Liver (tissue), 9 donors: Measurements from ENCODE around the gene HTRA1. TPM values are rescaled to one million over a fixed set of nuclear protein-coding genes. Genes with fewer than 3 reads are reported as not detected.

Source experiments
- DNase-seq: peaks from one replicate; pipeline ENCODE4 v3.0.0-alpha.2; 2017; ENCODE audit warnings: low spot score
- H3K27ac ChIP-seq, 2 donors: one replicate each; pipeline ENCODE4 v1.7.0; 2013; ENCODE audit warnings: inconsistent platforms in 2 of 2, low read length in 2 of 2, control low read depth in 1 of 2, low read depth in 1 of 2, mild to moderate bottlenecking in 1 of 2
- H3K27me3 ChIP-seq, 4 donors: one replicate each; pipeline versions ENCODE4 v1.6.1 to v1.7.0; 2013; ENCODE audit warnings: low read length in 3 of 4, inconsistent platforms in 1 of 4, mild to moderate bottlenecking in 1 of 4, moderate library complexity in 1 of 4; ENCODE audit not compliant: control insufficient read depth in 4 of 4, insufficient read depth in 4 of 4
- H3K36me3 ChIP-seq, 4 donors: one replicate each; pipeline versions ENCODE4 v1.6.1 to v1.7.0; 2013; ENCODE audit warnings: low read length in 3 of 4, mild to moderate bottlenecking in 3 of 4, low read depth in 1 of 4, moderate library complexity in 1 of 4; ENCODE audit not compliant: control insufficient read depth in 4 of 4, insufficient read depth in 3 of 4
- H3K4me1 ChIP-seq, 4 donors: one replicate each; pipeline versions ENCODE4 v1.6.1 to v1.7.0; 2013; ENCODE audit warnings: low read length in 3 of 4, mild to moderate bottlenecking in 3 of 4, moderate library complexity in 1 of 4; ENCODE audit not compliant: control insufficient read depth in 4 of 4, insufficient read depth in 4 of 4
- H3K4me3 ChIP-seq, 3 donors: one replicate each; pipeline versions ENCODE4 v1.6.1 to v1.7.0; 2013; ENCODE audit warnings: low read length in 3 of 3, control low read depth in 1 of 3, low read depth in 1 of 3, mild to moderate bottlenecking in 1 of 3
- H3K9ac ChIP-seq, 2 donors: one replicate each; pipeline ENCODE4 v1.7.0; 2013; ENCODE audit warnings: low read length in 2 of 2, mild to moderate bottlenecking in 2 of 2, moderate library complexity in 2 of 2, control low read depth in 1 of 2, low read depth in 1 of 2
- H3K9me3 ChIP-seq, 4 donors: one replicate each; pipeline versions ENCODE4 v1.6.1 to v1.7.0; 2013; ENCODE audit warnings: low read length in 3 of 4; ENCODE audit not compliant: control insufficient read depth in 4 of 4
- FOXA1 ChIP-seq: IDR thresholded peaks from 2 replicates; pipeline ENCODE4 v1.6.1; 2016; ENCODE audit warnings: antibody characterized with exemption
- GABPA ChIP-seq, 2 donors: IDR thresholded peaks in 1 of 2; conservative IDR thresholded peaks in 1 of 2; 2 replicates each; pipeline ENCODE4 v1.6.1; 2016; ENCODE audit warnings: antibody characterized with exemption in 2 of 2, mild to moderate bottlenecking in 1 of 2, moderate library complexity in 1 of 2
- HNF4A ChIP-seq, 2 donors: conservative IDR thresholded peaks; 2 replicates each; pipeline ENCODE4 v1.6.1; 2016; ENCODE audit warnings: antibody characterized with exemption in 2 of 2, mild to moderate bottlenecking in 2 of 2
- HNF4G ChIP-seq: IDR thresholded peaks from 2 replicates; pipeline ENCODE4 v1.6.1; 2016; ENCODE audit warnings: antibody characterized with exemption
- MAX ChIP-seq: IDR thresholded peaks from 2 replicates; pipeline ENCODE4 v1.6.1; 2016; ENCODE audit warnings: antibody characterized with exemption
- NR2F2 ChIP-seq: IDR thresholded peaks from 2 replicates; pipeline ENCODE4 v1.6.1; 2016; ENCODE audit warnings: antibody characterized with exemption
- RAD21 ChIP-seq, 2 donors: IDR thresholded peaks; 2 replicates each; pipeline ENCODE4 v1.6.1; 2016; ENCODE audit warnings: antibody characterized with exemption in 2 of 2, mild to moderate bottlenecking in 2 of 2
- REST ChIP-seq: IDR thresholded peaks from 2 replicates; pipeline ENCODE4 v1.6.1; 2016; ENCODE audit warnings: antibody characterized with exemption, mild to moderate bottlenecking
- RXRA ChIP-seq, 2 donors: IDR thresholded peaks; 2 replicates each; pipeline ENCODE4 v1.6.1; 2017 to 2018; ENCODE audit warnings: antibody characterized with exemption in 2 of 2, mild to moderate bottlenecking in 1 of 2
- TAF1 ChIP-seq: conservative IDR thresholded peaks from 2 replicates; pipeline ENCODE4 v1.6.1; 2016; ENCODE audit warnings: antibody characterized with exemption, mild to moderate bottlenecking
- ZBTB33 ChIP-seq: IDR thresholded peaks from 2 replicates; pipeline ENCODE4 v1.6.1; 2016; ENCODE audit warnings: antibody characterized with exemption
- WGBS: extraction: QIAGEN DNeasy Blood & Tissue Kit; methylation state at CpG from one replicate; pipeline ENCODE4 v1.1.7; 2013; 5-methylcytosine and 5-hydroxymethylcytosine counted together
- polyA plus RNA-seq, 2 donors: library from polyadenylated mRNA; stranded (reverse) in 1 of 2; unstranded in 1 of 2; fragments of 200-250 nt in 1 of 2; fragments of >200 nt in 1 of 2; fragmentation: Nextera tagmentation in 1 of 2; extraction: Ambion mirVana in 1 of 2; gene quantifications; one replicate each; pipeline versions ENCODE4 v1.2.1 to v1.2.3, GENCODE V29; 2013 to 2015
- total RNA-seq, 2 donors: library from RNA; depleted of rRNA; stranded (reverse); fragments of >200 nt; gene quantifications; one replicate each; pipeline ENCODE4 v1.2.3, GENCODE V29; 2014
- donor health status: healthy.
- donor health status: healthy.
- donor health status: healthy.
- donor health status: healthy.
- donor health status: healthy.

HTRA1 gene
- total and polyA plus RNA-seq, 4 donors = 4.3 to 289 (median 72.1) TPM

GRCh38 chr10:122486406-122487080 lies 25.2 kb downstream of the HTRA1 start:
- no peaks in the 10 kb centered on the region for H3K4me1 ChIP-seq
- no peak for TF ChIP-seq ZBTB33
- TF ChIP-seq NR2F2 = no peak
- no peak for TF ChIP-seq FOXA1
- TF ChIP-seq HNF4G = no peak
- no peak for TF ChIP-seq GABPA (IDR thresholded peaks at IDR 0.05 in 1 of 2, conservative IDR thresholded peaks at IDR 0.05 in 1 of 2)
- no peaks in the 10 kb centered on the region for H3K27me3 ChIP-seq
- no peaks in the 10 kb centered on the region for H3K9me3 ChIP-seq
- no peak overlapping the region for H3K4me3 ChIP-seq
- H3K27ac ChIP-seq = no peak overlapping the region
- no peak for DNase-seq
- peaks cover 0 to 11% (median 0%) of the 10 kb centered on the region in 4 donors for H3K36me3 ChIP-seq
- no peak overlapping the region for H3K9ac ChIP-seq
- WGBS = 86% methylated on average over 9 of the region's 9 CpGs

- peaks cover 0 to 11% (median 2%) of the 10 kb centered on the region in 4 donors for H3K36me3 ChIP-seq
- no peak overlapping the region for H3K4me3 ChIP-seq
- H3K27me3 ChIP-seq = no peaks in the 10 kb centered on the region
- H3K9ac ChIP-seq = no peak overlapping the region
- no peak overlapping the region for H3K27ac ChIP-seq
- no peaks in the 10 kb centered on the region for H3K4me1 ChIP-seq
- H3K9me3 ChIP-seq = no peaks in the 10 kb centered on the region
- no peak for DNase-seq
- TF ChIP-seq REST (no peak), HNF4A (conservative IDR thresholded peaks at IDR 0.05) (no peak)
- WGBS = 80% methylated on average over 16 of the region's 16 CpGs
Observed at GRCh38 chr10:122487174-122487765, 25.9 kb downstream of the HTRA1 start.

GRCh38 chr10:122490268-122490667 lies 28.9 kb downstream of the HTRA1 start:
- 87% methylated on average over 4 of the region's 4 CpGs for WGBS
- H3K27me3 ChIP-seq = no peaks in the 10 kb centered on the region
- H3K36me3 ChIP-seq = peaks cover 0 to 13% (median 4%) of the 10 kb centered on the region in 4 donors
- no peaks in the 10 kb centered on the region for H3K4me1 ChIP-seq
- no peak overlapping the region for H3K9ac ChIP-seq
- no peak overlapping the region for H3K4me3 ChIP-seq
- H3K9me3 ChIP-seq = no peaks in the 10 kb centered on the region
- no peak overlapping the region for H3K27ac ChIP-seq
- DNase-seq = no peak
- TF ChIP-seq MAX (no peak), RAD21 (IDR thresholded peaks at IDR 0.05) (no peak), NR2F2 (no peak), HNF4G (no peak), ZBTB33 (no peak), FOXA1 (no peak), TAF1 (no peak), REST (no peak), RXRA (IDR thresholded peaks at IDR 0.05) (no peak), HNF4A (conservative IDR thresholded peaks at IDR 0.05) (no peak)
